Ishikawa (cell line): ENCODE measurements around the gene PLN.

ENCODE experiments used
- CEBPB ChIP-seq: IDR thresholded peaks from 2 replicates; pipeline ENCODE4 v1.6.1; 2012
- CREB1 ChIP-seq: IDR thresholded peaks from 2 replicates; pipeline ENCODE4 v1.6.1; 2012; ENCODE audit warnings: low read depth
- EP300 ChIP-seq: IDR thresholded peaks from 2 replicates; pipeline ENCODE4 v1.6.1; 2012; ENCODE audit warnings: borderline replicate concordance
- NFIC ChIP-seq: IDR thresholded peaks from 2 replicates; pipeline ENCODE4 v1.6.1; 2012
- TAF1 ChIP-seq: IDR thresholded peaks from 2 replicates; pipeline ENCODE4 v1.6.1; 2012; ENCODE audit warnings: low read depth, mild to moderate bottlenecking
- TCF12 ChIP-seq: IDR thresholded peaks from 2 replicates; pipeline ENCODE4 v1.6.1; 2012; ENCODE audit warnings: low read depth
- TEAD4 ChIP-seq: IDR thresholded peaks from 2 replicates; pipeline ENCODE4 v1.6.1; 2012
- YY1 ChIP-seq: IDR thresholded peaks from 2 replicates; pipeline ENCODE4 v1.6.1; 2012; ENCODE audit warnings: low read depth
- TF ChIP-seq, protein P1 (sequence below): IDR thresholded peaks from 2 replicates; pipeline ENCODE4 v1.6.1; 2012; ENCODE audit warnings: low read depth, mild to moderate bottlenecking
- TF ChIP-seq, protein P2 (sequence below): IDR thresholded peaks from 2 replicates; pipeline ENCODE4 v1.6.1; 2012

DNA sequence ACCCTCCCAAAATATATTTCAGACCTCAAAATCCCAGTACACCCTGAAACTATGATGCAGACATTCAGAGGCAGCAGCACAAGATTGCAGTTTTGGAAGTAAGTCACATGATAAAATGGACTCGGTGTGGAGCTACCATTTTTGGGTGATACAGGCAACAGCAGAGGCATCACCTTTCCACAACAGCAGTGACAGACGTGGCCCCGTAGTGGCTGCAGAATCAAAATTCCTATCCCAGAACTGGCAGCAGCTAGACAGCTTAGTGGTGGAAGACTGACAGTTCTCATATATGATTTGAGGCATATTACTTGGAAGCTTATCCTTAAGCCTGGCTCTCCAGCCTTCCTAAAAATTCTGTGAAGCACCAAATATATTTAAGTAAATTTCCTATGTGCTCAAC lies 19.9 kb downstream of the PLN start:
- TF ChIP-seq YY1 (no peak), CREB1 (no peak), TAF1 (no peak), TCF12 (no peak), TEAD4 (no peak), CEBPB (no peak), EP300 (no peak), NFIC (no peak)
- TF ChIP-seq, protein P1, sequence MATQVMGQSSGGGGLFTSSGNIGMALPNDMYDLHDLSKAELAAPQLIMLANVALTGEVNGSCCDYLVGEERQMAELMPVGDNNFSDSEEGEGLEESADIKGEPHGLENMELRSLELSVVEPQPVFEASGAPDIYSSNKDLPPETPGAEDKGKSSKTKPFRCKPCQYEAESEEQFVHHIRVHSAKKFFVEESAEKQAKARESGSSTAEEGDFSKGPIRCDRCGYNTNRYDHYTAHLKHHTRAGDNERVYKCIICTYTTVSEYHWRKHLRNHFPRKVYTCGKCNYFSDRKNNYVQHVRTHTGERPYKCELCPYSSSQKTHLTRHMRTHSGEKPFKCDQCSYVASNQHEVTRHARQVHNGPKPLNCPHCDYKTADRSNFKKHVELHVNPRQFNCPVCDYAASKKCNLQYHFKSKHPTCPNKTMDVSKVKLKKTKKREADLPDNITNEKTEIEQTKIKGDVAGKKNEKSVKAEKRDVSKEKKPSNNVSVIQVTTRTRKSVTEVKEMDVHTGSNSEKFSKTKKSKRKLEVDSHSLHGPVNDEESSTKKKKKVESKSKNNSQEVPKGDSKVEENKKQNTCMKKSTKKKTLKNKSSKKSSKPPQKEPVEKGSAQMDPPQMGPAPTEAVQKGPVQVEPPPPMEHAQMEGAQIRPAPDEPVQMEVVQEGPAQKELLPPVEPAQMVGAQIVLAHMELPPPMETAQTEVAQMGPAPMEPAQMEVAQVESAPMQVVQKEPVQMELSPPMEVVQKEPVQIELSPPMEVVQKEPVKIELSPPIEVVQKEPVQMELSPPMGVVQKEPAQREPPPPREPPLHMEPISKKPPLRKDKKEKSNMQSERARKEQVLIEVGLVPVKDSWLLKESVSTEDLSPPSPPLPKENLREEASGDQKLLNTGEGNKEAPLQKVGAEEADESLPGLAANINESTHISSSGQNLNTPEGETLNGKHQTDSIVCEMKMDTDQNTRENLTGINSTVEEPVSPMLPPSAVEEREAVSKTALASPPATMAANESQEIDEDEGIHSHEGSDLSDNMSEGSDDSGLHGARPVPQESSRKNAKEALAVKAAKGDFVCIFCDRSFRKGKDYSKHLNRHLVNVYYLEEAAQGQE, result no peak
- TF ChIP-seq, protein P2, sequence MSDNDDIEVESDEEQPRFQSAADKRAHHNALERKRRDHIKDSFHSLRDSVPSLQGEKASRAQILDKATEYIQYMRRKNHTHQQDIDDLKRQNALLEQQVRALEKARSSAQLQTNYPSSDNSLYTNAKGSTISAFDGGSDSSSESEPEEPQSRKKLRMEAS, result no peak
